OCI-LY3 (cell line): ENCODE results near the gene HOXC6.

Source experiments
- CTCF ChIP-seq: fragments of 200-600, 300-600 bp; sonication (generic); IDR thresholded peaks from 2 replicates; pipeline ENCODE4 v1.5.1; 2014; ENCODE audit warnings: antibody characterized with exemption, low read length, low read depth
- EZH2phosphoT487 ChIP-seq: fragments of 200-600 bp; shearing (Covaris generic); IDR thresholded peaks from 2 replicates; pipeline ENCODE4 v1.6.1; 2018; ENCODE audit warnings: antibody characterized with exemption, mixed run types, low read depth

GRCh38 chr12:54000116-54001114 lies 27.8 kb upstream of the HOXC6 start, which contains the start of gene HOXC9:
- TF ChIP-seq CTCF = no peak
- no peak for TF ChIP-seq EZH2phosphoT487
